Measurements from ENCODE around the gene GREB1. TPM values are rescaled to one million over a fixed set of nuclear protein-coding genes. Genes with fewer than 3 reads are reported as not detected.

The GREB1 gene
- total and polyA plus RNA-seq, 12 donors, result 2.2 to 26.2 (median 3.7) TPM

DNA sequence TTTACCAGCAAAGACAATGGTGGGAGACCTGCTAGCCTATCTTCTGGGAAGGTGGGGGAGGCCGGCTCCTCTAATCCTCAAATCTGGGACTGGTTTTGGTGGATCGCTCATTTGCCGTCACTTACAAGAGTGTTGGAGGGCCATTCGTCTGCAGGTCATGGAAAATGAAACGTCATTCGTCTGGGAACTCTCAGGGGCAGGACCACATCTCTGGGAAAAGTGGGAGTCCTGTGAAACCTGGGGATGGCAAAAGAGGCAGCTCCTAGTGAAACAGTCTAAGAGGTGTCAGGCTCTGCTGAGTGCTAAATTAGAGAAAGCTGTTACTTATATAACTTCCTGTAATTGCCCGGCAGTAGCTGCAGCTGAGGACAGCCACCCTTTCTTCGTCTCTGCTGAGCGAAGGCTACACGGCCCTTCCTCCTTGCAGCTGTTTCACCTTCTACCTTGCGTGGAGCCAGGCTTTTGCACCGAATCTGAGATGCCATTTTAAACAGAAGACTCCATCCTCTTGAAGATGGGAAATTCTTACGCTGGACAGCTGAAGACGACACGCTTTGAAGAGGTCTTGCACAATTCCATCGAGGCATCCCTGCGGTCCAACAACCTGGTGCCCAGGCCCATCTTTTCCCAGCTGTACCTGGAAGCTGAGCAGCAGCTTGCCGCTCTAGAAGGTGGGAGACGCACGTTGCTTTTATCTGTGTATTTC lies 22.4 kb downstream of the GREB1 start:
- 74 to 83% (median 78%) methylated on average over 20 of the region's 20 CpGs for WGBS, 4 donors
- Histone ChIP-seq H3K4me3 (no peak overlapping the region), H3K4me1 (replicated peaks in 1 of 2) (no peaks in the 10 kb centered on the region), H3K36me3 (replicated peaks in 1 of 2) (no peaks in the 10 kb centered on the region), H3K9me3 (replicated peaks in 1 of 3) (no peaks in the 10 kb centered on the region), H3K27ac (no peak overlapping the region), H3K27me3 (no peaks in the 10 kb centered on the region)
- intact Hi-C loops (cut with DNase I), result no loop called here
- TF ChIP-seq, protein P1, sequence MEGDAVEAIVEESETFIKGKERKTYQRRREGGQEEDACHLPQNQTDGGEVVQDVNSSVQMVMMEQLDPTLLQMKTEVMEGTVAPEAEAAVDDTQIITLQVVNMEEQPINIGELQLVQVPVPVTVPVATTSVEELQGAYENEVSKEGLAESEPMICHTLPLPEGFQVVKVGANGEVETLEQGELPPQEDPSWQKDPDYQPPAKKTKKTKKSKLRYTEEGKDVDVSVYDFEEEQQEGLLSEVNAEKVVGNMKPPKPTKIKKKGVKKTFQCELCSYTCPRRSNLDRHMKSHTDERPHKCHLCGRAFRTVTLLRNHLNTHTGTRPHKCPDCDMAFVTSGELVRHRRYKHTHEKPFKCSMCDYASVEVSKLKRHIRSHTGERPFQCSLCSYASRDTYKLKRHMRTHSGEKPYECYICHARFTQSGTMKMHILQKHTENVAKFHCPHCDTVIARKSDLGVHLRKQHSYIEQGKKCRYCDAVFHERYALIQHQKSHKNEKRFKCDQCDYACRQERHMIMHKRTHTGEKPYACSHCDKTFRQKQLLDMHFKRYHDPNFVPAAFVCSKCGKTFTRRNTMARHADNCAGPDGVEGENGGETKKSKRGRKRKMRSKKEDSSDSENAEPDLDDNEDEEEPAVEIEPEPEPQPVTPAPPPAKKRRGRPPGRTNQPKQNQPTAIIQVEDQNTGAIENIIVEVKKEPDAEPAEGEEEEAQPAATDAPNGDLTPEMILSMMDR (IDR thresholded peaks at IDR 0.05), result no peak
- no peak for TF ChIP-seq POLR2A (IDR thresholded peaks at IDR 0.05)
- DNase-seq, result peak in 1 of 7 donors; percentile 10

DNA sequence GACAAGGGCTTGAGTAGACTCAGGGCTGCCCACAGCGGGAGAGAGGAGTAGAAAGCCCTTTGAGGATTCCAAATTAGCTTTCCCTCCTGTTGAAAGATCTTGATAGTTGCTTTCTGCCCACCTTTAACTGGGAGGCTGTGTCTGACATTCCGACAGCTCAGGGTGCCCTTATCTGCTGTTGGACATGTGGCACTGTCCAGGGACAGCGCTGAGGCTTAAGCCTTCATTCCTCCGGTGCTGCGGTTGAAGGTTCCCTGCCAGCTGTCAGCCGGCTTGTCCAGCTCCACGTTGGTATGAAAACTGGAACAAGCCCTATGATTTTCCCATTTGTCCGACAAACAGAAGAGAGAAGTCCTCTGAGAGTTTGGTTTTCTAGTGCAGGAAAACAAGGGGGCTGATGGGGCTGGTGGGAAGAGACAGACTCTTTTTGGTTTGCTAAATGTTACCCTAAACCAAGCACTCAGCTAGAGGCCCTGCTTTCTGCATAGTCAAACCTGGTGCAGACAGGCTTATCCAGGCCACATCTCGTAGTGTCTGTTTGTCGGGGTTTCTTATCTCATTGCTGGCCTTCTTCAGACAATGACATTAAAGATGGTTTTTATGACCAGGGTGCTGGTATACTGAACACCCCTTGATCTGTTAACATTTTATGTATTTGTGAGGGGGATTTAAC lies 24.5 kb downstream of the GREB1 start:
- no peak overlapping the region for H3K4me3 ChIP-seq

DNA sequence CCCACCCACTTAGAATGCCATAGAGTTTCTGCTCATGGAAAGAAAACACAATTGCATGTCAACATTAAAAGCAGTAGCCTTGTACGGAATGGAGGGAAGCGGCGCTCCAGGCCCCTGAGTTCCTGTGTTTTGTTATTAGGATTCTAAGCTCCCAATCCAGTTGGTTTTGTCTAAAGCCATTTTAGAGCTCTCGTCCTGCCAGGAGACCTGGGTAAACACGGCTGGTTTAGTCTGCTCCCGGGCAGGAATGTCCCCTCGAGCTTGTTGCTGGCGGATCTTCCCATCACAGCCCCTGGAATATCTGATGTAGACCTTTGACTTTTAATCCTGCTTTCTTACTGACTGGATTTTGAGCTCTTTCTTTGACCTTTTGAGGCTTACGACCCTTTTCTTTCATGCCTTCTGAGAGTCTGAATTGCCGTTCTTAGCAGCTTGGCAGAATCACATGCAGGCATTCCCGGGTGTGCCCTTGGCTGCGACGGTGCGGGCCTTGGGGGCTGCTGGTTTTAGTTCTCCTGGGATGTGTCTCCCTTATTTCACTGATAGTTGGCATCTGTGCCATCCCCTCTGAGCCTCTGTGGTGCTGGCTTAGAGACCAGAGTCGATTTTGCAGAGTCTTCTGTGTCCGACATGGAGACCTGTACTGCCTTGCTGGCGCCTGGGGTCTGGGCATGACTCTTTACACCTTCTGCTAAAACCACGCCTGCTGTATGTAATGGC lies 25.4 kb downstream of the GREB1 start:
- Histone ChIP-seq H3K9me3 (replicated peaks in 1 of 3) (no peaks in the 10 kb centered on the region), H3K4me1 (replicated peaks in 1 of 2) (no peaks in the 10 kb centered on the region), H3K4me3 (no peak overlapping the region), H3K27ac (no peak overlapping the region), H3K36me3 (replicated peaks in 1 of 2) (no peaks in the 10 kb centered on the region), H3K27me3 (no peaks in the 10 kb centered on the region)
- TF ChIP-seq, protein P1 (IDR thresholded peaks at IDR 0.05), result no peak
- TF ChIP-seq POLR2A (IDR thresholded peaks at IDR 0.05), result no peak
- peak in 1 of 7 donors; percentile 2 for DNase-seq
- WGBS, 4 donors, result 85 to 91% (median 89%) methylated on average over 16 to 18 of the region's 18 CpGs
- intact Hi-C loops (cut with DNase I), result no loop called here

More for the DNA sequence above, 24.5 kb downstream of the GREB1 start:
- Histone ChIP-seq H3K36me3 (replicated peaks in 1 of 2) (no peaks in the 10 kb centered on the region), H3K27ac (no peak overlapping the region), H3K9me3 (replicated peaks in 1 of 3) (no peaks in the 10 kb centered on the region), H3K4me1 (replicated peaks in 1 of 2) (no peaks in the 10 kb centered on the region), H3K27me3 (no peaks in the 10 kb centered on the region)
- 60 to 82% (median 67%) methylated on average over 9 to 10 of the region's 10 CpGs for WGBS, 4 donors
- intact Hi-C loops (cut with DNase I), result no loop called here
- peak in 1 of 7 donors; percentile 9 for DNase-seq
- TF ChIP-seq POLR2A (IDR thresholded peaks at IDR 0.05), result no peak
- TF ChIP-seq, protein P1 (IDR thresholded peaks at IDR 0.05), result no peak

DNA sequence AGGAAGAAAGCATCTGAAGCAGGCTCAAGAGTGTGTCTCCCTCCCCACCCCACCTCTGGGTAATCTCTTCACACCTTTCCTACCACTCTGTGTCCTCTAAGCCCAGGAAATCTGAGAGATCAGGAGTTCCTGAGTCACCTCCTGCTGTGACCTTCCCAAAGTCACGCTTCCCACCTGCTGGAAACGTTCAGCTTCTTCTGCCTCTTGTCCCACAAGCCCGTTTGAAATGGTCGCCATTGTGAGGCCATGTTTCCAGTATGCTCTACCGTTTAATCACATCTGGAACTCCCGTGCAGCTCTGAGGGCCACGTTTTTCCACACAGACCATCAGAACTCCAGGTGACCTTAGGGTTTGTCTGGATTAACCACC lies 25.9 kb downstream of the GREB1 start:
- Histone ChIP-seq H3K36me3 (replicated peaks in 1 of 2) (no peaks in the 10 kb centered on the region), H3K9me3 (replicated peaks in 1 of 3) (no peaks in the 10 kb centered on the region), H3K4me3 (no peak overlapping the region), H3K27ac (no peak overlapping the region), H3K4me1 (replicated peaks in 1 of 2) (no peaks in the 10 kb centered on the region), H3K27me3 (no peaks in the 10 kb centered on the region)
- TF ChIP-seq, protein P1 (IDR thresholded peaks at IDR 0.05), result no peak
- TF ChIP-seq POLR2A (IDR thresholded peaks at IDR 0.05), result no peak
- intact Hi-C loops (cut with DNase I), result no loop called here
- DNase-seq, result peak in 1 of 7 donors; percentile 9
- 66 to 78% (median 73%) methylated on average over 7 of the region's 7 CpGs for WGBS, 4 donors
